WTC11 (cell line): ENCODE measurements around the gene NRXN3. TPM values are rescaled to one million over a fixed set of nuclear protein-coding genes. Genes with fewer than 3 reads are reported as not detected.

Source experiments
- ATAC-seq: fragments of 200-7000 bp; cut with Tn5 transposase; 2 replicates; pipeline ENCODE4 v1.10.0; 2021; ENCODE audit warnings: mild to moderate bottlenecking, moderate library complexity
- CTCF ChIA-PET: fragments of 300-600 bp; sonication (Branson Sonifier 250); formaldehyde crosslinking; loops from one replicate; lab custom pipeline; 2021; ENCODE audit warnings: antibody characterized with exemption; lab: Charles Lee
- POLR2A ChIA-PET: fragments of 350-600 bp; sonication (Branson Sonifier 250); formaldehyde crosslinking; loops from one replicate; lab custom pipeline; 2021; ENCODE audit warnings: antibody characterized with exemption; lab: Charles Lee
- DNase-seq: peaks from one replicate; pipeline ENCODE4 v3.0.0; 2021; ENCODE audit warnings: low spot score
- H3K27ac Mint-ChIP-seq: 2 replicates; pipeline ENCODE4 v1.8.0; 2021; ENCODE audit warnings: mixed read lengths
- H3K27me3 Mint-ChIP-seq: 2 replicates; pipeline ENCODE4 v1.8.0; 2021; ENCODE audit warnings: low read depth, mild to moderate bottlenecking, moderate library complexity, mixed read lengths
- H3K36me3 Mint-ChIP-seq: 2 replicates; pipeline ENCODE4 v1.8.0; 2021; ENCODE audit warnings: mixed read lengths
- H3K4me1 Mint-ChIP-seq: 2 replicates; pipeline ENCODE4 v1.8.0; 2022; ENCODE audit warnings: mixed read lengths
- H3K4me3 Mint-ChIP-seq: 2 replicates; pipeline ENCODE4 v1.8.0; 2021; ENCODE audit warnings: mild to moderate bottlenecking, moderate library complexity, mixed read lengths
- H3K9me3 Mint-ChIP-seq: 2 replicates; pipeline ENCODE4 v1.8.0; 2021; ENCODE audit warnings: mixed read lengths
- CTCF ChIP-seq: fragments of 200-600 bp; IDR thresholded peaks from 2 replicates; pipeline ENCODE4 v1.8.0; 2022; ENCODE audit warnings: antibody characterized with exemption
- E2F1 ChIP-seq: sonication (generic); formaldehyde crosslinking; IDR thresholded peaks from 2 replicates; pipeline ENCODE4 v1.8.0; 2022; ENCODE audit warnings: mild to moderate bottlenecking, missing genetic modification reagents
- E2F5 ChIP-seq: sonication (generic); formaldehyde crosslinking; IDR thresholded peaks from 2 replicates; pipeline ENCODE4 v1.8.1; 2022; ENCODE audit warnings: mild to moderate bottlenecking, moderate library complexity, missing genetic modification reagents
- MXD4 ChIP-seq: fragments of 250-450 bp; sonication (Bioruptor Pico); IDR thresholded peaks from 2 replicates; pipeline ENCODE4 v1.8.0; 2021; ENCODE audit warnings: mild to moderate bottlenecking, moderate library complexity, borderline replicate concordance
- MYBL2 ChIP-seq: sonication (generic); formaldehyde crosslinking; IDR thresholded peaks from 2 replicates; pipeline ENCODE4 v1.8.1; 2023; ENCODE audit warnings: mild to moderate bottlenecking, moderate library complexity, missing genetic modification reagents
- NFE2L1 ChIP-seq: sonication (generic); formaldehyde crosslinking; IDR thresholded peaks from 2 replicates; pipeline ENCODE4 v1.8.1; 2023; ENCODE audit warnings: missing genetic modification reagents
- RORB ChIP-seq: fragments of 250-450 bp; sonication (Bioruptor Pico); IDR thresholded peaks from 2 replicates; pipeline ENCODE4 v1.9.0; 2021; ENCODE audit warnings: mild to moderate bottlenecking
- USF1 ChIP-seq: sonication (generic); formaldehyde crosslinking; IDR thresholded peaks from 2 replicates; pipeline ENCODE4 v1.8.0; 2022; ENCODE audit warnings: mild to moderate bottlenecking, missing genetic modification reagents
- ZNF281 ChIP-seq: sonication (generic); formaldehyde crosslinking; IDR thresholded peaks from 2 replicates; pipeline ENCODE4 v1.8.0; 2023; ENCODE audit warnings: mild to moderate bottlenecking, missing genetic modification reagents
- ZNF512 ChIP-seq: sonication (generic); formaldehyde crosslinking; IDR thresholded peaks from 2 replicates; pipeline ENCODE4 v1.8.1; 2022; ENCODE audit warnings: missing genetic modification reagents, borderline replicate concordance
- ZNF671 ChIP-seq: fragments of 250-450 bp; sonication (Bioruptor Pico); IDR thresholded peaks from 2 replicates; pipeline ENCODE4 v1.8.0; 2021; ENCODE audit warnings: mild to moderate bottlenecking
- total RNA-seq: library from RNA; stranded (reverse); gene quantifications from 3 replicates; pipeline ENCODE4 v1.2.3, GENCODE V29; 2021

NRXN3 gene
- total RNA-seq, 1 experiment from 2014 or later: 3.0 TPM

GRCh38 chr14:79871136-79871535 is 1701.0 kb downstream of the NRXN3 start:
- no peaks in the 10 kb centered on the region; the same call in 1 of the 2 replicates for H3K27me3 Mint-ChIP-seq

More at GRCh38 chr14:79871136-79871535, 1701.0 kb downstream of the NRXN3 start:
- Mint-ChIP-seq H3K36me3 (peaks cover 2% of the 10 kb centered on the region; the same call in 1 of the 2 replicates), H3K9me3 (peaks cover 19% of the 10 kb centered on the region), H3K4me3 (no peak overlapping the region), H3K27ac (no peak overlapping the region), H3K4me1 (no peaks in the 10 kb centered on the region)
- TF ChIP-seq RORB (no peak), E2F1 (CRISPR knock-in tag) (no peak), ZNF671 (no peak), E2F5 (CRISPR knock-in tag) (no peak), MYBL2 (CRISPR knock-in tag) (no peak), CTCF (no peak), USF1 (no peak), ZNF512 (CRISPR knock-in tag) (no peak), NFE2L1 (no peak), MXD4 (no peak), ZNF281 (CRISPR knock-in tag) (no peak)
- POLR2A ChIA-PET: no interaction called here
- DNase-seq (no peak), ATAC-seq (no peak)
- CTCF ChIA-PET: no interaction called here
